ENCODE measurements around the gene TMEM175. TPM values are rescaled to one million over a fixed set of nuclear protein-coding genes. Genes with fewer than 3 reads are reported as not detected.

TMEM175 gene
- total and polyA plus RNA-seq, 2 of the 4 experiments (the other 2 are of a cell fraction): 7.7 to 41.9 TPM

- no TSS peak for BruUV-seq (replicated peaks)
- H4K8ac ChIP-seq (ENCODE audit: low read depth in 2 of 2, low read length in 2 of 2): no peak overlapping the region
- no peaks in the 10 kb centered on the region for H3K27me3 ChIP-seq (ENCODE audit: control insufficient read depth, insufficient read depth, low read length)
- no peak overlapping the region for H2BK5ac ChIP-seq (ENCODE audit: low read depth, low read length, poor library complexity, severe bottlenecking)
- DNase-seq (no peak), ATAC-seq (ENCODE audit: low read depth) (no peak)
- H3K18ac ChIP-seq (ENCODE audit: low read depth, low read length): no peak overlapping the region
- CTCF ChIA-PET: no interaction called here
- peaks cover 5 to 21% of the 10 kb centered on the region in 2 experiments; a peak in 1 of 4 replicates for H3K79me1 ChIP-seq (ENCODE audit: low read depth in 1 of 2, low read length in 2 of 2)
- H3K4me3 ChIP-seq (ENCODE audit: insufficient read depth, low read depth, low read length): no peak overlapping the region
- no peak overlapping the region for H3K4ac ChIP-seq (ENCODE audit: low read depth, low read length)
- H4K20me1 ChIP-seq (ENCODE audit: insufficient read depth, low read length): no peaks in the 10 kb centered on the region
- intact Hi-C loops (cut with micrococcal nuclease): no loop called here
- H4K91ac ChIP-seq (ENCODE audit: insufficient read depth, low read depth, low read length): no peak overlapping the region
- no peak overlapping the region for H2BK15ac ChIP-seq (ENCODE audit: low read depth, low read length)
- H3K23ac ChIP-seq (ENCODE audit: low read depth, low read length): no peak overlapping the region
- peaks cover 11% of the 10 kb centered on the region for H3K9me1 ChIP-seq (ENCODE audit: insufficient read depth, low read length)
- in situ Hi-C loops (cut with MboI; ENCODE audit: low sequenced_read_pairs): no loop called here
- no peak overlapping the region for H4K5ac ChIP-seq (ENCODE audit: low read depth, low read length)
- H3K9ac ChIP-seq (ENCODE audit: low read depth, low read length): no peak overlapping the region
- H3K27ac ChIP-seq (ENCODE audit: insufficient read depth, low read length): no peak overlapping the region
- no peak overlapping the region for H2AK9ac ChIP-seq (replicated peaks; ENCODE audit: low read depth, low read length, poor library complexity)
- TF ChIP-seq RCOR1 (IDR thresholded peaks at IDR 0.05; ENCODE audit: insufficient replicate concordance, low read length): no peak
- TF ChIP-seq BHLHE40 (IDR thresholded peaks at IDR 0.05; ENCODE audit: low read depth, low read length): no peak
- no peak overlapping the region for H3K14ac ChIP-seq (replicated peaks; ENCODE audit: low read depth, low read length)
- H2BK120ac ChIP-seq (ENCODE audit: low read depth, low read length): no peak overlapping the region
- no peak overlapping the region for H3K56ac ChIP-seq (ENCODE audit: extremely low read depth, insufficient read depth, low read length)
- H3K9me3 ChIP-seq (ENCODE audit: control insufficient read depth, insufficient read depth, low read length): no peaks in the 10 kb centered on the region
- H2BK20ac ChIP-seq (ENCODE audit: low read depth, low read length): no peak overlapping the region
- no peak overlapping the region for H2AFZ ChIP-seq (replicated peaks; ENCODE audit: low read length, poor library complexity)
- POLR2A ChIA-PET (ENCODE audit: unreplicated experiment): no interaction called here
- H3K4me1 ChIP-seq (ENCODE audit: control insufficient read depth, insufficient read depth, low read length): peaks cover 11% of the 10 kb centered on the region; the same call in 1 of the 2 replicates
- dilution Hi-C loops (cut with HindIII; ENCODE audit: low sequenced_read_pairs, unreplicated experiment): no loop called here
- H3K36me3 ChIP-seq (ENCODE audit: control insufficient read depth, insufficient read depth, low read length): no peaks in the 10 kb centered on the region
- H3K4me2 ChIP-seq (ENCODE audit: low read depth, low read length): no peak overlapping the region
- 29% methylated on average over 1 of the region's 17 CpGs; no CpG with 5 or more reads in 1 of the 2 experiments for WGBS, 2 experiments (ENCODE audit: extremely low coverage in 2 of 2, insufficient read length in 1 of 2)
- H2AK5ac ChIP-seq (ENCODE audit: low read depth, low read length): no peak overlapping the region
Observed at GRCh38 chr4:982291-982690, 50.0 kb downstream of the TMEM175 start.
